CD1c-positive myeloid dendritic cell (primary cell): ENCODE measurements around the gene G6PC3.

Experiments used
- DNase-seq: peaks from one replicate; pipeline ENCODE4 v3.0.0-alpha.2; 2016; ENCODE audit errors: extremely low spot score

G6PC3 gene

GRCh38 chr17:44121997-44122815 is 51.7 kb downstream of the G6PC3 start:
- no peak for DNase-seq

DNA sequence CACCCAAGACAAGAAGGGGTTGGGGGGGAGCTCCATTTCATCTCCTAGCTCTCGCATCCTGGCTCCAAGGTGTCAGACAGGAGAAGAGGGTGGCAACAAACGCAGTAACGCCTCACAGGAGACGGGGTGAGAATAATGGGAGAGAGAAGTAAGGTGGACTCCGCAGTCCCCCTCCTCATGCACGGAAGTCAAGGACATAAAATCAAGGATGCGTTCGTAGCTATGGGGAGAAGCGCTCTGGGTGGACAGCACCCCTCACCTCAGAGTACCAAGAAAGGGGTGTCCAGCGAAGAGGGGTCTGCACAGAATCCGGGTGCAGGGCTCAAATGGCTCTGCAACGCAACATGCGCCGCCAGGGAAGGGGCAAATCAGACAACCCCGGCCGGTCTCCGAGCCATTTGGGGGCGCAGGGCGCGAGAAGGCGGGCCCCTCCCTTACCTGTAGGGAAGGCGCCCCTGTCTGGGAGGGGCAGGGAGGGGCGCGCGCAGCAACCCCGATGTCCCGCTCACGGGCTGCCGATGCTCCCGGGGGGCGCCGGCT is 52.4 kb downstream of the G6PC3 start:
- DNase-seq, result no peak

GRCh38 chr17:44123356-44124117 is 53.0 kb downstream of the G6PC3 start, which contains the start of gene HDAC5:
Gene HDAC5, minus strand, starts transcription at chr17:44123641. Its CDS starts 6,126 bp downstream, at chr17:44117515.
- peak; percentile 97 for DNase-seq

GRCh38 chr17:44124118-44124438 is 53.5 kb downstream of the G6PC3 start:
- no peak for DNase-seq
